ENCODE results near the gene DLGAP5.

The DLGAP5 gene

DNA sequence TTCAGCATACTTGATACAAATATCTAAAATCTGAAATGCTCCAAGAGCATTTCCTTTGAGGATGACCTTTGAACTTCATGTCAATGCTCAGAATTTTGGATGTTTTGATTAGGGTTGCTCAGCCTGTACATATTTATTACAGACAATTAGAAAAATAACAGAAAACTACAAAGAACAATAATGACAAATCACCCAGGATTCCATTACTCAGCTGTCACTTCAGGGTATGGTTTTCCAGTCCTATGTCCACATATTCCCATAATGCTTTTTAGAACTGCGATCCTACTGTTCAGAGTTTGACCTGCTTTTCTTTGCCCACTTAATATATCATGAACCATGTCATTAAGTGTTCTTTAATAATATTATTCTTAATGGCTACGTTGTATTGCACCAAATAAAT is 11.4 kb downstream of the DLGAP5 start:
- no peak for DNase-seq

DNA sequence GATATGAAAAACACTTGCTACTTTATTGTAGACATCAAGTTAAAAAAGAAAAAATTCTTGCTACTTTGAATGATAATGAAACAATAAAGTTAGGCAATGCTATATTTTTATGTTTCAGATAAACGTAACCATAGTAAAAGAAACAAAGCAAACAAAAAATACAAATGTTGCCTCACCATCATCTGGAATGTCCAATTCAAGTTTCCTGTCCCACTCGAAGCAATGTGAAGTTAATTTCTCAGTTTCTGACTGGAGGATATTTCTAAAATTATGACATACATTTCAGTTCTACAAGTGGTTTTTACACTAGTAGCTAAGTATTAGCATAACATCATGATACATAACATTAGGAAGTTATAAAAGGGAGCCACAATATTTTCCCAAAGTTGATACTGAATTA is 20.9 kb downstream of the DLGAP5 start:
- no peak for DNase-seq

DNA sequence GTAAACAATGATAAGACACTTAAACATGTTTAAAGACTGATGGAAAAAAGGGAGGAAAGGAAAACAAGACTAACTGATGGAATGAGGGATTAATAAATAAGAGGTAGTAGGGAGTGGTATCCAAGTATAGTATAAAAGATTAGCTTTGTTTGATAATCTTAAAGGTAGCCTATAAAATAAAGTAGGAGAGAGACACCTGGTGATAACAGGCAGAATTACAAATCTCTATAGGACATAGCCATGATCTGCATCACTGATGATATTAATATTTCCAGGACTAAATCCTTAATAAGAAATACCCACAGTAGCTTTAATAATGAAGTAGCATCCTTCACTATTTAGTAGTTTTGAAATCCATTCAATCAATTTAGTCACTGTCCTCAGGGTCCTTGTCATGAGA is 30.4 kb downstream of the DLGAP5 start:
- no peak for DNase-seq

DNA sequence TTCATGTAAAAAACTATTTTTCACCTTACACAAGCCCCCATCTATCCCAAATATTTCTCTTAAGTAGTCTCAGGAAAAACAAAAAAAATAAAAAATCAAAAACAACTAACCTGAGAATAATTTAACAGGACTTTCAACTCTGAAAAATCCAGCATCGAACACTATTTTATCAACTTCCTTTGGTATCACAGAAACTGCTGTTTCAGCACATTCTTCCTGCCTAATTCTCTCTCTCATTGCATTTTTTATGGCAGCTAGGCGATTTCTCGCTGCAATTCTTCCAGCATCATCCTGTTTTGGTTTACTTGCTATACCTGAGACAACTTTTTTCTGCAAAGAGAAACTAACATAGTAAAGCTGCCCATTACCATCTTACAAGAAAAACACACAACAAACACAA is 33.0 kb downstream of the DLGAP5 start:
- DNase-seq = no peak

DNA sequence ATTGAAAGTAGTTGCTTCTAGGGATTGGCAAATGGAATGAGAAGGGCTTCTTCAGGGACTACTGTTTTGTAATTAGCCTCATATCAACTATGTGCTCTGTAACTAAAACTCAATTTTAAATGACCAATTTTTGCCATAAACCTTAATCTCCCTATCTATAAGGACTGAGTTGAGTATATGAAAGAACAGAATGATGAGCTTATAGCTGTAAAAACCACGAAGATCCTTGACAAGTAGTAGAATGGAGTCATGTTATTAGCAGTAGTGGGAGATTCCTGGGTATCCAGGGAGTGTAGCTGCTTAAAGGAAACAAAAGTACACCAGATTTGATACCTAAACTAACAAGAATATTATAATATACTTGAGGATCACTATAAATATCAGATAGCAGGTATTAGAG is 34.3 kb downstream of the DLGAP5 start:
- no peak for DNase-seq

DNA sequence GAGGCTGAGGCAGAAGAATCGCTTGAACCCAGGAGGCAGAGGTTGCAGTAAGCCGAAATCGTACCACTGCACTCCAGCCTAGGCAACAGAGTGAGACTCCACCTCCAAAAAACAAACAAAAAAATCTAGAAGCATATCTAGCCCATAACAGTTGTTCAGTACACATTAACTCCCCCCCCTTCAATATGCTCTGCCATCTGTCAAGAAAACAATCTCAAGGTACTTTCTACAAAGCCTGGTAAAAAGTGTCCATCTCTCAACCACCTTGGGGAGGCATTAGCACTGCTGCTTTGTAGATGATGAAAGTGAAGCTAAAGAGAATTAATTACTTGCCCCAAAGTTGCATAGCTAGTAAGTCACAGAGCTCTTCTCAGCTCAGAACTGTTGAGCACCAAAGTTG is 37.4 kb downstream of the DLGAP5 start:
- no peak for DNase-seq

DNA sequence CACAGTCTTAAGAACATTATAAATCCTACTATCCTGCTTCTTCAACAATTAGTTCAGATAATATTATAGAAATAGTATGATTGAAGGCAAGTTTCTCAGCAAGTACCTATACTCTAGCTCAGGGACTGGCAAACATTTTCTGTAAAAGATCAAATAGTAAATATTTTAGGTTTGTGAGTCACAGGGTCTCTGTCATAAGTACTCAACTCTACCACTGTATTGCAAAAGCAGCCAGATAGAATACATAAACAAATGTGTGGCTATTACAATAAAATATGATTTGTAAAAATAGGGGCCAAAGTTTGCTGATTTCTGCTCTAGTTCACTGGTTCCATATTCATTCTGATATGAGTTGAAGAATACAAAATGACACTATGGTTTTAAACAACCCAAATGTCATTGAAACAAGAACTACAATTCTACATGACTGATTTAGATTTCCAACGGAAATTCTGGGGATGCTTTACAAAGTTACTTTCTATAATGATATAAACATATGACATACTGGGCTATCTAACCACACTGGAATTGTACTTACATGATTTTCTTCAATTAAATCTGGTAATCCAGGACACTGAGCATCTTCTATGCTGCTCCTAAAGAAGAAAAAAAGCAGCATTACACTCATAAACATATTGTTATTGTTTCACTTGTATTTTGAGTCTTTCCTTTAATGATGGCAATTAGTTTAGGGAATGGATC is 39.2 kb downstream of the DLGAP5 start:
- no peak for DNase-seq

DNA sequence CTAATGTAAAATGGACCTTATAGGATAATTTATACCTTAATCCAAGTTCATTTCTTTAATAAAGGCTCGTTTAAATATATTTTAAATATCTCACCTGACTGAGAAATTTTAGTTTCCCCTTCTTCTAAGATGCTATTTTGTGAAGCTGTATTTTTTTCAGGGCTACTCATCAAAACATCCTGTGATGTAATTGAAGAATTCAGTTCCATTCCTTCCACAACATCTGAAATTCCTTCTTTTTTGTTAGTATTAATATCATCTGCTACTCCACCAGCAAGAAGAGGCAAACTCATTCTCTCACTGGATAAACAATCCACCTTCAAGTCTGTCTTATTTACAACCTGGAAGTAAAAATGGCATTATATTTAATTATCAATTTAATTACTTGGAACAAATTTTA is 39.8 kb downstream of the DLGAP5 start:
- DNase-seq = no peak

DNA sequence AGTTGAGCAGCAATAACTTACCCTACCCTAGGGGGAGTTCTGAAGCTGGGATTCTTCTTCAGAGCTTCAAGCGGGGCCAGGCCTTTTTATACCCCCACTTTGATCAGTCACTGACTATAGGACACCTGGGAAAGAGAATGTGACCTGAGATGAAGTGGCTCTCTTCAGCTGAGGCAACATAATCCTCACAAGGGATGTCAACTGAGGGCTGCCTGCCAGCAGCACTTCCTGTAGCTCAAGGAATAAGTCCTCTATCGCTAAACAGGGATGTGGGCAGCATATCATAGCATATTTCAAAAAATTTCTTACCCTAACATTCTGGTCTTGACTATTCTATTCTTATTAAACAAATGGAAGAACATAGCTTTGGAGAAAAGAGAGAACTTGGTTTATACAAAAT is 45.0 kb downstream of the DLGAP5 start:
- DNase-seq = no peak

DNA sequence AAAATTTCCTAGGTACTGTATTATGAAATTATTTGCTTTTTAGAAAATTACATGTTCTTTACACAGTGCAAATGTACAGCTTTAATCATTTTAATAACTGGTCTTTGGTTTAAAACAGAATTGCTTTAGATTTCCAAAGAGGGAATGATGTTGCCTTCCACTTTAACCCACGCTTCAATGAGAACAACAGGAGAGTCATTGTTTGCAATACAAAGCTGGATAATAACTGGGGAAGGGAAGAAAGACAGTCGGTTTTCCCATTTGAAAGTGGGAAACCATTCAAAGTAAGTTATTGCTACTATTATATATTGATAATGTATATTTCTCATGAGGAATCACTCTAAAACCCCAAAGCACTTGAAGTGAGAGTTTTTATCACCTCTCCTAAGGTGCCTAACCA is 48.9 kb downstream of the DLGAP5 start:
- DNase-seq = no peak

DNA sequence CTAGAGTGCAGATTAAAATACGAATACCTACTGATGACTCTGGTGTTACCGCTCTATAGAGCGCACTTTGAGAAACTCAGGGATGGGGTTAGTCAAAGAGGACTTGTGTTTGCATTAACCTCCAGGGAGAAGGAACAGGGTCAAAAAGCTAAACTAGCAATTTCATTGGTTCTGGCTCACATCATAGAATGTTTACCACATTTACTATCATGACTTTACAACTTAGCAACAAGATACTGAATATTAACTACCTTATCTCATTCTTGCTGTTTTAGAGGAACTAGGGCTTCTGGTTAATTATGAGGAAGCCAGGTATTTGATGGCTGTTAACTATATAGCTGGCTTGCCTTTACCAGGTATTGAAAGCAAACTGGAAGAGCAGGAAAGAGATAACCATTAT is 49.6 kb downstream of the DLGAP5 start:
- no peak for DNase-seq

DNA sequence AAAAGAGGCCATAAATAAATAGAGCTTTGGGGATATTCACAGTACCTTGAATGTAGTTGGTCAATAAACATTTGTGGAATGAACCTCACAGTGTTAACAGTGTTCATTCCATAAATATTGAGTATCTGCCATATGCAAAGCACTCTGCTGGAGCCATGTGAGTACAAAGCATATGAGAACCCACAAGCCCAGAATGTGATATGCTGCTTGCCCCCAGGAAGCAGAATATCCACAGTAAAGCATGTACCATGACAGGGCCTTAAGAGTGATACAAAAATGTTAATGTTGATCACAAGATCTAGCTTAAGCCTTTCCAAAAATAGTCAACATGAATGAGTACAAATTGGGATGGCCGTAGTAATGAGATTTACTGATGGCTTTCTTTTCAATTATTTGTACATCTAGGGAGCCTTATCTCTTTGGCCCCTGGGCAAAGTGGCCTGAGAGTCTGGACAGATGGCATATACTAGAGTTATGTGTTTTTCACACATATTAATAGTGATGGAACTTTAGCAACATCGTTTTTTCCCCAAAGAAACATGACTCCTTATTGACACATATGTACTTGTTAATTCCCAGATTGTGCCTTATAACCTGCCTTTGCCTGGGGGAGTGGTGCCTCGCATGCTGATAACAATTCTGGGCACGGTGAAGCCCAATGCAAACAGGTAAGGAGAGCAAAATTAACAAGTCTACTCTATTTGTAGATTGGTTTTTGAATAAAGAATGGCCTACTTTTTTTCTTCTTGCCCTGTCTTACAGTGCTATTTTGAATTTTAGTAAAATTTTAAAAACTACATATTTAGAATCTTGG is 51.5 kb downstream of the DLGAP5 start:
- no peak for DNase-seq

DNA sequence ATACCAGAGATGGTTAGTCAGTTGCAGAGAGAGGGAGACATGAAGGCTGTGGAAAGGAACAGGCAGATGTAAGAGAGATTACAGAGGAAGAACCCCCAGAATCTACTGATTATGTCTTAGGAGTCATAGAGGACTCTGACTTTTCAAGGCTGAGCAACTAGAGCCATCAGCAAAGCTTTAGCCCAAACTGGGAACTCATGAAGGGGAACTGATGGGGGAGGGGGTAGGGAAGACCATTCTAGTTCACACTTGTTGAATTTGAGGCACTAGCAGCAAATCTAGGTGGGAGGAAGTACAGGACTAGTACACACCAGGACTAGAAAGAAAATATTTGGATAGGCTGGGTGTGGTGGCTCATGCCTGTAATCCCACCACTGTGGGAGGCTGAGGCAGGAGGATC is 52.2 kb downstream of the DLGAP5 start:
- no peak for DNase-seq

DNA sequence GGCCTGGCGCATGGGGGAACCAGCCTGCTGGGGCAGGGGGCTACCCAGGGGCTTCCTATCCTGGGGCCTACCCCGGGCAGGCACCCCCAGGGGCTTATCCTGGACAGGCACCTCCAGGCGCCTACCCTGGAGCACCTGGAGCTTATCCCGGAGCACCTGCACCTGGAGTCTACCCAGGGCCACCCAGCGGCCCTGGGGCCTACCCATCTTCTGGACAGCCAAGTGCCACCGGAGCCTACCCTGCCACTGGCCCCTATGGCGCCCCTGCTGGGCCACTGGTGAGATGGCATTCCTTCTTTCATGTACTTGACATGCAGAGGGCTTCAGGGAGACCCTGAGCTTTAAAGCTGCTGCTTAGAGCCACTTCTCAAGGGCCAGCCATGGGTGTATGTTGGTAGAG is 53.3 kb downstream of the DLGAP5 start:
- DNase-seq = no peak

DNA sequence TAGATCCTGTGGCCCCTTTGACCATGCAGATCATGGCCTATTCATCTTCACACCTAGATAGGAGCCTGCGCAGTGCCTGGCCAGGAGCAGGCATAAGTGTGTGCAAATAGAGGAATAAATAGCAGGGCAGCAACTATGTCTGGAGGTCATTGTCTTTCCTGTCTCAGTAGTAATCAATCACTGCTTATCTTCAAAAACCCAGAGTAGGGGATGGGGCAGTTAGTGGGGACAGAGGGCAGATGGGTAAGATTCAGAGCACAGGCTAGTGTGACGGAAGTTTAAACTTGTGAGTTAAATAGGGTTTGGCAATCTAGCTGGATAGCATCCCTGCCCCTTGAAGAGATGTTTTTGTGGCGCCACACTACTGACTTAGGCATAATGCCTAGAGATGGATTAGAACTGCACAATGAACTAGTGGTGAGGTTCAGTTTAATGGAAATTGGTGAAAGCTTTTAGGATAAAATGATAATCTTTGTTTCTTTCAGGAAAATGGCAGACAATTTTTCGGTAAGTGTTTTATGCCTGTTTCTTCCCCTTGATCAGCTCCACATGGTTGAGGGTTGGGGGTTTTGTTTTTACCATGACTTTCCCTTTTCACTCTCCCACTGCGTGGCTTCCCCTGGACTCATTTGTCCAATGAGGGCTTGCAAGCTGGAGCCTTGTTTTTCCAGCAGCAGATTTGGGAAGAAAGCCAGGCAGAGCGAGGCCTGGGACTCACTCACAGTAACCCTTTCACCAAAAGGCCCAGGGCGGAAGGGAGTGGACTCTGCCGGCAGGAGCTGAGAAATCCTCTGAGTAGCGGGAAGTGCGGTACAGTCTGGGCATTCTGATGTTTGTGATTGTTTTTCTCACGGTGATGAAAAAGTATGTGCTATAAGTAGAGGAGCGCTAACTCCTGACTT is 54.2 kb downstream of the DLGAP5 start:
- DNase-seq = no peak

DNA sequence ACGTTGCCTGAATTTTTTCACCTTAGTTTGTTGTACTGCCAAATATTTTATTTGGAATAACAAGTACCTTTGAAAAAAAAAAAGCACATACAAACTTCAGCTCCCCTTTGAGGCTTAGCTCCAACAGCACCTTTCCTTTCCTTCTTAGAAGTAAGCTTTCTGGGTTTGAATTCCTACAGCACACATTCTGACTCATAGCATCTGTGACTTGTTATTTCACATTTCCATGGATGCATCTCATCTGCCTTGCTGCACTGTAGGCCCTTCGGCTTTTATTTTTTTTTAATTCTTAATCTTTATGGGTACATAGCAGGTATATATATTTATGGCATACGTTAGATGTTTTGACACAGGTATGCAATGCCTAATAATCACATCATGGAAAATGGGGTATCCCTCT is 55.1 kb downstream of the DLGAP5 start:
- no peak for DNase-seq

DNA sequence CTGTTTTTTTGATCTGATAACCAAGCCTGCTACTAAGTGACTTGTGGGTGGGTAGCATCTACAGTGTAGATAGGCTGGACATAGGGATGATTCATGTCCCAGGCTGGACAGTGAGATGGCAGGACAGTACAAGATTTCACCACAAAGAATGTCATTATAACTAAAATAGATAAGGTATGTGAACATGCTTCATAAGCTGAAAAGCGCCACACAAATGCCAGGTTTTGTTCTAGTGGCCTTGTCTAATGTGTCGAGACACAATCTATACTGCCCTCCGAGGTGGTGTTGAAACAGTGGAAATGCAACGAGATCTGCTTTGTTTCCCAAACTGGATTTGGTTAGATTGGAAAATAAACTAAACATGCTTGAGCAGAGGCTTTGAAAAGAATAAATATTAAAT is 58.0 kb downstream of the DLGAP5 start:
- no peak for DNase-seq

DNA sequence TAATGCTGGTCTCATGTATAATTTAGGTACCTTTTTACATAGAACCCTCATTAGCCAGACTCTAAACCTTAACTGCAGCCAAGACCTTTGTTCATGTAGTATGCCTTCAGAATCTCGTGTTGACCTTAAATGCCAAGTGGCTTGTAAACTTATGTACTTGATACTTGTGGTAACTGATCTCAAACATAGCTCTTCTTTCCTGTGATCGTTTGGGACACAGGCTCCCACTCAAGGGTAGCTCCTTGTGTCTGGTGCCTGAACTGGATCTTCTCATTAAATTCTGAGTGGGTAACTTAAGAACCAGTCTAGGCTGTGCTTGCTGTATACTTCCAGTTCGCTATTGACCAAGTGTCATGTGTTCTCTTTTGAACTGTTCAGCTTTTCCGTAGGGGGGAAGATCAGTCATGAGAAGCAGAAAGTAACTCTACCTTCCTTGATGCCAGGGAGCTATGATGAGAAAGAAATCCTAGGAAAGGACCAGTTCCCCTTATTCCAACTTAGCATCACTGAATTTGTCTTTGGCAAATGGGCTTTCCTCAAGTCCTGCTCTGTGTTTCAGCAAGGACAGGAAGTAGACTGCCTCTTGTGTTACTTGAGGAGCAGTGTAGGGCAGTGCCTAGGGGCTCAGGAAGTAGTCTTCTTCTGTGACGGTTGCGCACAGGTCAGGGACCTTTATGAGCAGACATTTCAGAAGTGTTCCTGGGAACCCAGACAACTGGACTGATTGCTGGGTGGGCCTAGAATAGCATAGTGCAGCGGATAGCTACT is 59.8 kb downstream of the DLGAP5 start:
- no peak for DNase-seq

DNA sequence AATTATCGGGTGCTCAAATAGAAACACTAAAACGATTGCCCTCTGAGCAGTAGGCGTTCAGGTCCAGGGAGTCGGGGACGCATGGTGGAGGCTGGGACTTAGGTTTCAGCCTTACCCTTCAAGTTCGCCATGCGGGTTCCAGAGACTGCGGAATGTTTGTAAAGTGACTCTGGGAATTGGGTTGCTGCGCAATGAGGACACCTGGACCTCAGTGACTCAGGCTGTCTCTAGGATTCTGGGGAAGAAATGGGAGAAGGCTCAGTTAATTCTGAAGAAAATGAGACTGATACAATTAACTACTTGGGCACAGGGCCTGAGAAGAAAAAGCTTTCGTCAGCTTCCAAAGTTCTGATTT is 61.2 kb downstream of the DLGAP5 start:
- DNase-seq = no peak

DNA sequence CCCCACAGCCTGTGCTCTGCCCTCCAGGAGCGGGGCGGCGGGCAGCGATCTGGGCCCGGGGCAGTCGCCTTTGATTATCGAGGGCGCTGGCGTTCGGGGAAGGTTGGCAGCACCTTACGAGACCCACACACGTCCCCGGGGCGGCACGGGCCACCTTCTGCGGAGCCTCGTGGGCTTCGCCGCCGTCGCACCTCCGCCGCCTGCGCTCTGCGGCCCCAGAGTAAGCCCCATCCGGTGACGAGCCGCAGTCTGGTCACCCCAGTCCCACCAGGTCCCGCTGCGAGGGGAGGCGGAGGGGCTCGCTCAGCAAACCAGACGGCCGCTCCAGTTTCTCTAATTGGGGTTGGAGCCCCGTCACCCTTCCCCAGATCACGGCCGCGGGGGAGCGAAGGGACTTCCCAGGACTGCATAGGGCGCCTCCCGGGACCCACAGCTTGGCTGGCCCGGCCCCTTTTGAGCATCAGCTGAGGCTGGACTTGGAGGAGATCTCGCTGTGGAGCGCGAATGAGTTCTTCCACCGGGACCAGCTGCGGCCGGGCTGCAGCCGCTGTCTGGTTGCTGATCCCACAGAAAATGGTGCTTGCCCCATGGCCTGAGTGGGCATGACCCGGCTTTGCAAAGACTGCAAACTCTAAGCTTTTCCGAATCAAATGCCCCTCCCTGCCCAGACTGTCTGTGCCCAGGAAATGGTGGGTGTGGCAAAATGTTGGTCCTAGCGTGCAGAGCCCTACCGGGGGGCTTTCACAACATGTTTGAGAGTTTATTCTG is 61.8 kb downstream of the DLGAP5 start:
- DNase-seq = peak; percentile 33

DNA sequence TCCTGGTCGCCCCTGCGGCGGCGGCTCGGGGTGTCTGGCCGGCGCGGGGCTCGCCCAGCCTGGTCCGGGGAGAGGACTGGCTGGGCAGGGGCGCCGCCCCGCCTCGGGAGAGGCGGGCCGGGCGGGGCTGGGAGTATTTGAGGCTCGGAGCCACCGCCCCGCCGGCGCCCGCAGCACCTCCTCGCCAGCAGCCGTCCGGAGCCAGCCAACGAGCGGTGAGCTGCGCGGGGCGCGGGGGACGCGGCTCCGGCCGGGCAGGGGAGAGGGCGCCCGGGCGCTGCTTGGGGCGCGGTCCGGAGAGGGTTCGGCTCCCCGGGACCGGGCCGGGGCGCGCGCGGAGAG is 62.3 kb downstream of the DLGAP5 start, which contains the start of gene LGALS3:
LGALS3 (plus strand) TSS at position 167 of the 342 bp plus-strand sequence. CDS start 8,122 bp downstream, outside the sequence.
- peak; percentile 34 for DNase-seq

Data from activated effector memory CD4-positive, alpha-beta T cell treated with Interleukin-2 at 50 U/mL for 16 hours (primary cell).